OCI-LY7 (cell line): ENCODE data around the gene TAS1R2.

Experiments used
- EZH2phosphoT487 ChIP-seq: fragments of 200-600 bp; sonication (generic); IDR thresholded peaks from 2 replicates; pipeline ENCODE4 v1.6.1; 2018; ENCODE audit warnings: low read depth, borderline replicate concordance, mild to moderate bottlenecking, mixed run types, antibody characterized with exemption, low read length, moderate library complexity, mixed read lengths
- TF ChIP-seq, protein P1 (sequence below): fragments of 200-600 bp; sonication (generic); conservative IDR thresholded peaks from 2 replicates; pipeline ENCODE4 v1.5.1; 2014; ENCODE audit warnings: mild to moderate bottlenecking, antibody characterized with exemption, low read length, moderate library complexity, mixed read lengths

DNA sequence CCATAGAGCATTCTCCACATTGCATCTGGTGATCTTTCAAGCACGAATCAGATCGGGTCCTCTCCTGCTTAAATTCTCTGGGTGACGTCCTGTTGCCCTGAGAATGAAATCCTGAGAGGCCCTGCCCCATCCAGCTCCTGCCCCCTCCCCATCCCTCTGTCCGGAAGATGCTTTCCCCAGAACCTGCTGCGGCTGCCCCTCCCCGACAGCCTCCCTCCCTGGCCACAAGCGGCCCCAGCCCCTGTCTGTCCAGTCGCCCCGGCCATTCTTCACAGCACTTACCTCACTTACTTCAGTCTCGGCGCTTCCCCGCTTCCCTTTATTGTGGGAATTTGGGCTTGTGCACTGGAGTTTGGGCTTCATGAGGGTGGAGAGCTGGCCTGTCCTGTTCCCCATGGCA, 40.3 kb downstream of the TAS1R2 start:
- no peak for TF ChIP-seq EZH2phosphoT487
- TF ChIP-seq, protein P1, sequence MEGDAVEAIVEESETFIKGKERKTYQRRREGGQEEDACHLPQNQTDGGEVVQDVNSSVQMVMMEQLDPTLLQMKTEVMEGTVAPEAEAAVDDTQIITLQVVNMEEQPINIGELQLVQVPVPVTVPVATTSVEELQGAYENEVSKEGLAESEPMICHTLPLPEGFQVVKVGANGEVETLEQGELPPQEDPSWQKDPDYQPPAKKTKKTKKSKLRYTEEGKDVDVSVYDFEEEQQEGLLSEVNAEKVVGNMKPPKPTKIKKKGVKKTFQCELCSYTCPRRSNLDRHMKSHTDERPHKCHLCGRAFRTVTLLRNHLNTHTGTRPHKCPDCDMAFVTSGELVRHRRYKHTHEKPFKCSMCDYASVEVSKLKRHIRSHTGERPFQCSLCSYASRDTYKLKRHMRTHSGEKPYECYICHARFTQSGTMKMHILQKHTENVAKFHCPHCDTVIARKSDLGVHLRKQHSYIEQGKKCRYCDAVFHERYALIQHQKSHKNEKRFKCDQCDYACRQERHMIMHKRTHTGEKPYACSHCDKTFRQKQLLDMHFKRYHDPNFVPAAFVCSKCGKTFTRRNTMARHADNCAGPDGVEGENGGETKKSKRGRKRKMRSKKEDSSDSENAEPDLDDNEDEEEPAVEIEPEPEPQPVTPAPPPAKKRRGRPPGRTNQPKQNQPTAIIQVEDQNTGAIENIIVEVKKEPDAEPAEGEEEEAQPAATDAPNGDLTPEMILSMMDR = no peak
